Spinal cord (tissue), 10 donors: ENCODE results near the gene ISG20L2. TPM values are rescaled to one million over a fixed set of nuclear protein-coding genes. Genes with fewer than 3 reads are reported as not detected.
"Not testable (repeated sequence)": the region's sequence is repeated elsewhere in the genome, so short reads cannot be mapped to it uniquely, and the experiment has no call there.

Source experiments
- DNase-seq, 6 donors: peaks; one replicate each; pipeline versions ENCODE4 v3.0.0 to v3.0.0-alpha.2; 2013 to 2015; ENCODE audit warnings: low spot score in 6 of 6, low read depth in 4 of 6
- H3K27ac ChIP-seq: one replicate; pipeline ENCODE4 v1.5.1; 2013; ENCODE audit warnings: low read depth, low read length, control low read depth
- H3K27me3 ChIP-seq: one replicate; pipeline ENCODE4 v1.6.1; 2013; ENCODE audit warnings: low read length; ENCODE audit not compliant: control insufficient read depth, insufficient read depth
- H3K36me3 ChIP-seq: one replicate; pipeline ENCODE4 v1.6.1; 2013; ENCODE audit warnings: low read length; ENCODE audit not compliant: control insufficient read depth, insufficient read depth
- H3K4me1 ChIP-seq: one replicate; pipeline ENCODE4 v1.6.1; 2013; ENCODE audit warnings: low read length; ENCODE audit not compliant: control insufficient read depth, insufficient read depth
- H3K4me3 ChIP-seq: one replicate; pipeline ENCODE4 v1.5.1; 2013; ENCODE audit warnings: low read depth, low read length, control low read depth
- H3K9me3 ChIP-seq: one replicate; pipeline ENCODE4 v1.6.1; 2013; ENCODE audit warnings: low read length; ENCODE audit not compliant: control insufficient read depth, insufficient read depth
- WGBS: methylation state at CpG from one replicate; pipeline ENCODE4 v1.1.5; 2013; ENCODE audit warnings: missing lambda C conversion rate; ENCODE audit not compliant: insufficient coverage; 5-methylcytosine and 5-hydroxymethylcytosine counted together
- polyA plus RNA-seq, 2 donors: library from polyadenylated mRNA; unstranded; fragments of 120-200 nt; gene quantifications; one replicate each; pipeline ENCODE4 v1.2.1, GENCODE V29; 2013; ENCODE audit not compliant: insufficient read length in 2 of 2
- total RNA-seq, 2 donors: library from RNA; depleted of rRNA in 1 of 2; stranded (reverse); fragments of 120-200 nt in 1 of 2; fragments of >200 nt in 1 of 2; gene quantifications; one replicate each; pipeline versions ENCODE4 v1.2.3 to v1.2.4, GENCODE V29; 2013 to 2014
- donor health status: healthy.

The ISG20L2 gene
- total and polyA plus RNA-seq, 4 donors: 9.2 to 39.2 (median 32.0) TPM

DNA sequence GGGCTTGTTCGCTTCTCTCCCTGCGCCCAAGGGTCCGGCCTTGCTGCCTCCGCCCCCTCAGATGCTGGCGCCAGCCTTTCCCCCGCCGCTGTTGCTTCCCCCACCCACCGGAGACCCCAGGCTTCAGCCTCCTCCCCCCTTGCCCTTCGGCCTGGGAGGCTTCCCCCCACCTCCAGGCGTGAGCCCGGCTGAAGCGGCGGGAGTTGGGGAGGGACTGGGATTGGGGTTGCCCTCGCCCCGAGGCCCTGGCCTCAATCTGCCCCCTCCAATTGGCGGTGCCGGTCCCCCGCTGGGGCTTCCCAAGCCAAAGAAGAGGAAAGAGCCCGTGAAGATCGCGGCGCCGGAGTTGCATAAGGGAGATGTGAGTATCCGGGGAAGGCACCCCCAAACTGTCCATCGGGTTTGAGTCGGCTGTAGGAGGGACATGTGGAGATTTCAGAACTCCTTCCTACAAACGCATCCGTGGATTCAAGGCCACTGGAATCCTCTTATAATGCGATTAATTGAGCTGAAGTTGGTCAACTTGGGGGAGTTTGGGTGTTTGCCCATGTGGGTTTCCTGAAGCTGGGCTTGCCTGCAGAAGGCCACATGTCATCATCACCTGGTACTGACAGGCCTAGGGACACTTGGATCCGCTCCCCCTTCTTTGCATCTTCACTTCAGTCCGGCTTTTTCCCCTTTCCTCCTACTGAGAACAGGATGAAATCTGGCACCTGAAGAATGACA, 39.5 kb upstream of the ISG20L2 start:
- WGBS: 0% methylated on average over 12 of the region's 31 CpGs

DNA sequence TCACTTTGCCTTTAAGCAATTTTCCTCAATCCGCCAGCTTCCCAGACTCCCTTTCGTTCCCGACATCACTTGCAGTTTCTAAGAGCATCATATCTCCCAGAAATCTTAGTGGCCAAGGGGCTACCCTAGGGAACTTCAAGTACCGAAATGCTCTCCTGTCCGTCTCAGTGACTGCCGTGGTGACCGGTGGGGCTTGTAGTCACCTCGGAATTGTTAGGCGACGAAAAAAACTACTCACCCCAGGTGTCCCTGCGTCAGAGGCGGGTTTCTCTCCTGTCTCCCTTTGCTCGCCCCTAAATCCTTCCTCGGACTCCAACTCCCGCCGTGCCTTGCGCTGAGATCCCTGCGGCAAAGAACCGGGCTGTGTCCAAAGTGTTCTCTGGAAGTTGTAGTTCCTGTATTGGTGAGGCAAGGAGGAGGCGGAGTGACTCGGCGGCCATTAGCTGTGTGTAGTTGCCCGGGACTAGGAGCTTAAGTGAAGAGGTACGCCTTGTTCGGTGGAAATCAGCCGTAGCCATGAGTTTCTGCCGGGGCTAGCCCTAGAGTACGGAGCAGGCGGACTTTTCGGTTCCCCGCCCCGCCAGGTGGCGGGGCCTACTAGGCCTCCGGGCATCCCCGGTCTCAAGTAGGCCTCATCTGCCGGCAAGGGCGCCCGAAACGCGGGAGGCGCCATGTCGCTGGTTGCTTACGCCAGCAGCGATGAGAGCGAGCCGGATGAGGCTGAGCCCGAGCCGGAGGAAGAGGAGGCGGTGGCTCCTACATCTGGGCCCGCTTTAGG, 38.7 kb upstream of the ISG20L2 start, which contains the start of gene PRCC:
Gene PRCC (plus strand): TSS at position 435 of the 778 bp plus-strand sequence. CDS start 237 bp downstream, at position 672.
- H3K36me3 ChIP-seq: peaks cover 8% of the 10 kb centered on the region

More for the DNA sequence above, 39.5 kb upstream of the ISG20L2 start:
- Histone ChIP-seq H3K4me1 (peaks cover 20% of the 10 kb centered on the region), H3K36me3 (peaks cover 8% of the 10 kb centered on the region), H3K27me3 (no peaks in the 10 kb centered on the region), H3K4me3 (peak overlapping the region; percentile 99), H3K27ac (peak overlapping the region; percentile 98), H3K9me3 (no peaks in the 10 kb centered on the region)
- DNase-seq: no peak

DNA sequence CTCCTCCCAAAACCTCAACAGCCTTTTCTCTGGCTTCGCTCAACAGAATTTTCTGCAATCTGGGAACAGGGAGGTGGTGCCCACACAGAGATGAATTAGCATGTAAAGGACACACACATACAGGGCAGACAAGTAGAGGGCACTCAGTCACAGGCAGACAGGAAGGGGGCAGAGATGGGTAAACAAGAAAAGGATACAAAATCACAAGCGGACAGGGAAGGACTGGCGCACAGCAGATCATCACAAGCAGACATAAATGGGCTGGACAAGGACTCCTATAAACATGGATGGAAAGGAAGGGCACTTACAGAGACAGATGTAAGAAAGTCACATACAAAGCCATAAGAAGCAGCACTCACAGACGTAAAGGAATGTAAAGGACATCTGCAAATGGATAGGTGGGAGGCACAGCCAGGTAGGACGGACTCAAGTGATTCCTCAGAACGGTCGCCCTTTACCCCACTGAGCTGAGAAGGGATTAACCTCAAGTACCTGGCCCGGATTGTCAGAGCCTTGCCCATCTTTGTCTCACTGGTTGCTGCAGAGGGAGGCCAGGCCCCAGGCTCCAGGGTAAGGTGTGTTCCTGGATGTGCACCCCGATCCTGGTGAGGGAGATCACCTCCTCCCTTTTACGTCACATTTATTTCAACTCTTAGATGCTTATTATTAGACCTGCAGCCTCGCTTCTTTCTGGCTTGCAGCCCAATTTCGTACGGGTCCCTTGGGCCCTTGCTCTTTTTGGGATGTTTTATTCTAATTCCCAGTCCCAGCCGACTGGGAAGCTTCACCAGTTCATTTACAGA, 37.9 kb upstream of the ISG20L2 start:
- Histone ChIP-seq H3K4me3 (peak overlapping the region; percentile 99), H3K36me3 (peaks cover 6% of the 10 kb centered on the region), H3K4me1 (peaks cover 18% of the 10 kb centered on the region), H3K27ac (peak overlapping the region; percentile 98), H3K9me3 (no peaks in the 10 kb centered on the region), H3K27me3 (no peaks in the 10 kb centered on the region)
- WGBS: 11% methylated on average over 12 of the region's 14 CpGs
- peak in 1 of 6 donors; percentile 57 for DNase-seq

More for the DNA sequence above, 38.7 kb upstream of the ISG20L2 start, which contains the start of gene PRCC:
- Histone ChIP-seq H3K4me3 (peak within 1 kb of the TSS; percentile 99), H3K27me3 (no peaks in the 10 kb centered on the region), H3K27ac (peak within 1 kb of the TSS; percentile 98), H3K4me1 (peaks cover 20% of the 10 kb centered on the region), H3K9me3 (no peaks in the 10 kb centered on the region)
- 0% methylated on average over 50 of the region's 50 CpGs for WGBS
- peak; percentile 98 to 100 (median 100) for DNase-seq

DNA sequence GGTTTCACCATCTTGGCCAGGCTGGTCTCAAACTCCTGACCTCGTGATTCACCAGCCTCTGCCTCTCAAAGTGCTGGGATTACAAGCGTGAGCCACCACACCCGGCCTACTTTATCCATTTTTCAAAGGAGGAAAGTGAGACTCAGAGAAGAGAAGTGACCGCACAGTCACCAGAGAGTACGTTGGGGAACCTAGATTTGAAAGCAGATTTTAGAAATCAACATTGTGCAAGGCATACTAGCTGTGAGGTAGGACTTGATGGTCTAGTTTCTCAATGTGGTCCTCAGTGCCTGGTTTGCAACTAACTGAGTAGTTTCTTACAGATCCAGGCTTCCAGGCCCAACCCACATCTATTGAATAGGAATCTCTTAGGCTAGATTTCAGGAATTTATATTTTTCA, 37.1 kb upstream of the ISG20L2 start:
- Histone ChIP-seq H3K36me3 (no peaks in the 10 kb centered on the region), H3K27ac (no peak overlapping the region), H3K4me3 (no peak overlapping the region), H3K27me3 (no peaks in the 10 kb centered on the region), H3K9me3 (no peaks in the 10 kb centered on the region), H3K4me1 (peaks cover 15% of the 10 kb centered on the region)
- WGBS: no CpG with 5 or more reads among the region's 5 CpGs
- DNase-seq: no peak

DNA sequence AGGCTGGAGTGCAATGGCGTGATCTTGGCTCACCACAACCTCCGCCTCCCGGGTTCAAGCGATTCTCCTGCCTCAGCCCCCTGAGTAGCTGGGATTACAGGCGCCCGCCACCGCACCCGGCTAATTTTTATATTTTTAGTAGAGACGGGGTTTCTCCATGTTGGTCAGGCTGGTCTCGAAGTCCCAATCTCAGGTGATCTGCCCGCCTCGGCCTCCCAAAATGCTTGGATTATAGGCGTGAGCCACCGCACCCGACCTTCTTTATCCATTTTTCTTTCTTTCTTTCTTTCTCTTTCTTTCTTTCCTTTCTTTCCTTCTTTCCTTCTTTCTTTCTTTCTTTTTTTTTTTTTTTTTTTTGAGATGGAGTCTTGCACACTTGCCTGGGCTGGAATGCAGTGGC, 36.6 kb upstream of the ISG20L2 start:
- H3K27ac ChIP-seq, H3K9me3 ChIP-seq, H3K4me3 ChIP-seq, H3K36me3 ChIP-seq, DNase-seq, H3K27me3 ChIP-seq: not testable (repeated sequence)
- WGBS: 92% methylated on average over 7 of the region's 15 CpGs
- H3K4me1 ChIP-seq: peaks cover 15% of the 10 kb centered on the region

DNA sequence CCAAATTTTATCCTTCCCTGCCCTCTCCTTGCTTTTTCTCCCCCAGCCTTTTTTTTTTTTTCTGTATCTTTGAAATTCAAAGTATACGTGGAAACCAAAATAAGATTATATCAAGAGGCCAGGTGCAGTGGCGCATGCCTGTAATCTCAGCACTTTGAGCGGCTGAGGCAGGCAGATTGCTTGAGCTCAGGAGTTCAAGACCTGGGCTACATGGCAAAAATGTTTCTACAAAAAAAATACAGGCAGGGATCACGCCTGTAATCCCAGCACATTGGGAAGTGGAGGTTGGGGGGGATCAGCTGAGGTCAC, 32.2 kb upstream of the ISG20L2 start:
- Histone ChIP-seq H3K9me3 (no peaks in the 10 kb centered on the region), H3K4me3 (no peak overlapping the region), H3K27me3 (no peaks in the 10 kb centered on the region), H3K4me1 (no peaks in the 10 kb centered on the region), H3K27ac (no peak overlapping the region), H3K36me3 (no peaks in the 10 kb centered on the region)
- 97% methylated on average over 2 of the region's 4 CpGs for WGBS
- DNase-seq: no peak

DNA sequence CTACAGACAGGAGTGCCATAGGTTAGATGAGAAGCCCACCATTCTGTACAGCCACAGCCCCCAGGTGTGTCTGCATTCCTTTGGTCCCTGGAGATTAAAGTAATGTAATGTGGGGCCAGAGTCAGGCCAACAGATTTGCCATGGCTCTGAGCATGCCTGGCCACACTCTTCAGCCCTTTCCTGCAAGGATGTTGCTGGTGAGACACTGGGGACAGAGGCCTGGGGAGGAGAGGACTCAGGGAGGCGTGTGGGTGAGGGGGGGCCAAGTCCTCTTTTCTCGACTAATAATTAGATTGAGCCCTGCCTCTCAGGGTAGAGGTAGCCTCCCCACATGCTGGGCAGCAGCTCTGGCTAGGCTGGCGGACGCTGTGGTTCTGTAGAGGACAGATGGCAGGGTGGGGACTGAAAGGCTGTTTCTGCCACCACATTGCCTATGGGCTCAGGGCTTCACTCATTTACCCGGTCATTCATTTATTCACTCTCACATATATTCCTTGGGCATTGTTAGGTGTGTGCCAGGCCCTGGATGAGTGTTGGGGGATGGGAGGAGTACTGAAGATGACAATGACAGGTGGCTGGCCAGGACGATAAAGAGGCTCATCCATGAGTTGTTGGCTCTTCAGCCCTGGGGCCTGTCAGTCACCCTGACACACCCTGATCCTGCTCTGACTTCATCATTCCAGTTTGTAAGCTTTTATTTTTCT, 31.7 kb upstream of the ISG20L2 start:
- WGBS: 29% methylated on average over 1 of the region's 6 CpGs
- DNase-seq: no peak
- Histone ChIP-seq H3K9me3 (no peaks in the 10 kb centered on the region), H3K27me3 (no peaks in the 10 kb centered on the region), H3K36me3 (no peaks in the 10 kb centered on the region), H3K4me1 (no peaks in the 10 kb centered on the region), H3K27ac (no peak overlapping the region), H3K4me3 (no peak overlapping the region)

DNA sequence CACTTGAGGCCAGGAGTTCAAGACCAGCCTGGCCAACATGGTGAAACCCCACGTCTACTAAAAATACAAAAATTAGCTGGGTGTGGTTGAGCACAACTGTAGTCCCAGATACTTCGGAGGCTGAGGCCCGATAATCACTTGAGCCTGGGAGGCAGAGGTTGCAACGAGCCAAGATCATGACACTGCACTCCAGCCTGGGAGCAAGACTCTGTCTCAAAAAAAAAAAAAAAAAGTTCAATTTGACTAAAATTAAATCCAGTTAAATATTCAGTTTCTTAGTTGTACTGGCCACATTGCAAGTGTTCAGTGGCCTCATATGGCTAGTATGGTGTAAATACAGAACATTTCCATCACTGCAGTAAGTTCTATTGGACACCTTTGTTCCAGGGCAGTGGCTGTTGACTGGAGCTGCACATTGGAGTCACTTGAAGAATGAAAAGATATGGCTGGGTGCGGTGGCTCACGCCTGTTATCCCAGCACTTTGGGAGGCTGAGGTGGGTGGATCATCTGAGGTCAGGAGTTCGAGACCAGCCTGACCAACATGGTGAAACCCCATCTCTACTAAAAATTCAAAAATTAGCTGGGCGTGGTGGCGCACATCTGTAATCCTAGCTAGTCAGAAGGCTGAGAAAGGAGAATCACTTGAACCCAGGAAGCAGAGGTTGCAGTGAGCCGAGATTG, 29.1 kb upstream of the ISG20L2 start:
- not testable (repeated sequence) for DNase-seq
- WGBS: 96% methylated on average over 9 of the region's 10 CpGs

More for the DNA sequence above, 29.1 kb upstream of the ISG20L2 start:
- H3K27ac ChIP-seq, H3K36me3 ChIP-seq, H3K27me3 ChIP-seq, H3K4me3 ChIP-seq, H3K9me3 ChIP-seq, H3K4me1 ChIP-seq: not testable (repeated sequence)
